Retina (tissue), 1 donor: ENCODE data around the gene OPCML.

ENCODE experiments used
- DNase-seq: peaks from one replicate; pipeline ENCODE4 v3.0.0-alpha.2; 2016

The OPCML gene

DNA sequence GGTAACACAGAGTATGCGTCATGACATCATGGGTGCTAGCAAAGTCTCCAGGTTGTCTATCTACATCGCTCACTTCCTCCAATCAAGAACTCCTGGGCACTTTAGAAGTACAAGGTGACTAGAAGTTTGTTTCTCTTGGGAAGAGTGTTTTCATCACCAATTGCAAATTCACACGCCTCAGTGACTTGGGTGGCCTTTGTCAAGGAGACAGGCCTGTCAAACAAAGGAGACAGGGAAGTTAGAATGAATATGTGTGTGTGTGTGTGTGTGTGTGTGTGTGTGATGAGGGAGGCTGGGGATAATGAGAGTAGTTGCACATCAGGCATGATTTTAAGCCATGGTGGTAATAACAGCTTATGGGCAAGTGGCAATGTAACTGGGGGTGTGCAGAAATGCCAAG, 953.2 kb downstream of the OPCML start:
- no peak for DNase-seq

DNA sequence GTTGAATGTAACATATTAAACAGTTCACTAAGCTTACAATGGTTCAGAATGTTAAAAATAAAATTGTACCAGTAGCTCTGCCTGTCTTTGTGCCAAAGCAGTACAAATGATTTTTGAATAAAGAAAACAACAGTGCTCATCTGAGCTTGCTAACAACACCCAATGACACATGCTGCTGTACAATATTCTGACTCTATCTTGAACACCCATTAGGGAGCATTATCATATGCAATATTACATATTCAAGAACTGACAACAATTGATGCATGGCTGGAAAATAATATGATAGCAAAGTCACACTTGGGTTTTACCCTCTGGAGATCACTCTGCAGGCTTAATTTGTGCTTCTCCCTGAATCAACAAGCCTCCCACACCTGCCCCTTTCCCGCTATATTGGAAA, 953.7 kb downstream of the OPCML start:
- DNase-seq, result no peak

DNA sequence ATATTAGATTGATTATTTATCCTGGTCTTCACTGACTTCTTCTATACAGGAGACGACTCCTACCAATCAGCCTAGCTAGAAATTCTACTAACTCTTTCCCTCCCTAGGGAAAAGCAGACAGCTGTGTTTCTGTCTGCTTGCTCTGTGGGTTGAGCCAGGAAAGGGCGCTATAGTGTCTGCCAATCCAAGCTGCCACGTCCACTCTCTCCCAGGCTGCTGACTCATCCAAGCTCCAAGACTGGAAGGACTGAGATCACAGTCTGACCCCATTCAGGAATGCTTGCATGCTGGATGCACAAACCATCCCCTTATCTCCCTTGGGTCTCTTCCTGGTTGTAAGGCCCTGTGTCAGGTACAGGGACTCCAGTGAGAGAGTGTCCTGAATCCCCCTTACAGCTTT, 955.6 kb downstream of the OPCML start:
- DNase-seq, result no peak

DNA sequence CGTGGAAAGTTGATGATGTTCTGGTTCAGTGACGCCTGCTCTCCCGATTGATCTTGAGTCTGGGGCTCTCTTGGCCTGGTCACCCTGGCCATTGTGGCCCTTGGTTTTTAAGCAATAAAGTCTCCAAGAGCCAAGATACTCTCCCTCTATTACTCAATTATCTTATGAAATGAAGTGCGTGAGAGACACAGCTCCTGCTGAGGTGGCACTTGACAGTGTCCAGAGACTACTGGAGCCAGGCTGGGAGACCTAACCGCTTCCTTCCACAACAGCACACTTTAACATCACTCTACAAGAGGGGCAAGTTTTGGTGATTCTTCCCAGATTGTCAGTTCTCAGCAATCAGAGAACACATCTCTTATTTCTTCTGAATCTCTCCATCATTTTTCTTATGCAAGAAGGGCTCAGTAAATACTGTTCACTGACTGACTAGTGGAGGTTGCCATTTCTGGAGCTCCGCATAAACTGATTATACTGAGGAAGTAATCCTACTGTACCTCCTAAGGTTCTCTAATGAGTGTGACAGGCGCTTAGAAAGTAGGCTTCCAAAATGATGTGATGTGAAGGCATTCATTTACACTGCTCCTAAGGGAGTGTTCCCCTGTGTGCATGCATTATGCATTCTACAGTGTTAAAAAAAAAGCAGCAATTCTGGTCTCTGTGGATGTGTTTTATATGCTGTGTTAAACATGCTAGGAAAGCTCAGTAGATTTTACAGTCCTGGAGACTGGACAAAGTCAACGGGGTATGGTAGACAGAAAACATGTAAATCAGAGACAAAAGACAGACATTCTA, 968.0 kb downstream of the OPCML start:
- no peak for DNase-seq

DNA sequence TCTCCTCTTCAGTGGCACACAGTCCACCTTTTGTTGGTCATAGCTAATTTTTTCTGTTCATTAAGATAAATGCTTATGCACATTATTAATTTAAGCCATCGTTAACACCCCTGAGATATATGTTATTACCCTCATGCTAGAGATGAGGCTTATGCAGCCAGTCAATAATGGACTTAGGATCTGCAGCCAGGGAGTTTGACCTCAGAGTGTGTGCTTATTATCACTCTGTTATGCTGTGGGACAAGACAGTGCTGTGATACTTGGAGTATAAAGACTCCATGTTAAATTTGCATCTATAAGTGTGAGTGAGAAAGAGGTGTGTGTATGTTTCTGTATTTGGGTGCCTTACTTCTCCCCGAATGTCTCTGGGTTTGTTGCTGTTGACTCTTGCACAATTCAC, 969.3 kb downstream of the OPCML start:
- no peak for DNase-seq

DNA sequence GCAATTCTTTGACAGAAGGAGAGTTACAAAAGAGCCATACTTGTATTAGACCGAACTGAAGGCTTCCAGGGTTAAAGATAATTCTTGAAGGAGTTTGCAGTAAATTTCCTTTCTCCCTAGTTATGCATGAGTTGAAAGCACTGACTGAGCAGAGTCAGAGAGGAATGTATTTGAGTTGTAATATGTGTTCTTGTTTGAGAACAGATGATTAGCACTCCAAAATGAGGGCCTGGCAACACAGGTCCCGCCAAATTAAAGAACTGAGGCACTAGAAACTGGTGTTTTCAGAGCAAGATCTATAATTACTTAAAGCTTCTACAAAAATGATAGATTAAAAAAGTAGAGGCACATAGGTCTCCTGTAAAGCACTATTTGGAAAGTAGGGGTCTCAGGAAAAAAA, 970.4 kb downstream of the OPCML start:
- DNase-seq, result no peak

DNA sequence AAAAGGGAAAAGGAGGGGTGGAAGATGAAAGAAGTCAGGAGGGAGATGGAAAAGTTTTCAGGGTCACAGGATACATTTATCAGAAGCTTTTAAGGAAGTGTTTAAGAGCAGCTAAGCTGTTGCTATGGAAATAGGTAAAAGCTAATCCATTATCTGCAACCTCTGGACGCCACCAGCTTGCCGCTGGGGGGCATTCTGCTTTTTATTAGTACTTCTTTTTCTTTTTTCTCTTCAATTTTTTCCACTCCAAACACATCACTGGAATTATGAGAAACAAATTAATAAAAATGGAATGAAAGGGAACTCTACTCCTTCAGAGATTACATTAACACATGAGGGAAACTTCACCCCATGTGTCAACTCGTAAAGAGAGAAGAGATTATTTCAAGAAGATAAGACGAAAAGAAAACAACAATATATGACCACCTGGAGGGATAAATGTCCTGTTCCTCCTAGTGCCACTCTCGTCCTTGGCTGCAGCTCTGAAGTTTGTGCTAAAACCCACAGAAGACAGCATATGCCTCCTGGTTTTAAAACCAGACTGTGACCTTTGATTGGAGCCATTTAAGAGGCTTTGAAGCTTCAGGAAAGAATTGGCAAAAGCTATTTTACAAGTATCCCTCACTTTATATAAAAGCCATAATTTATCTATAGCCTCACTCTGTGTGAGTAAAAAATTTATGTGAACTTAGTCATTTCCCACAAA, 972.8 kb downstream of the OPCML start:
- DNase-seq, result peak; percentile 47

DNA sequence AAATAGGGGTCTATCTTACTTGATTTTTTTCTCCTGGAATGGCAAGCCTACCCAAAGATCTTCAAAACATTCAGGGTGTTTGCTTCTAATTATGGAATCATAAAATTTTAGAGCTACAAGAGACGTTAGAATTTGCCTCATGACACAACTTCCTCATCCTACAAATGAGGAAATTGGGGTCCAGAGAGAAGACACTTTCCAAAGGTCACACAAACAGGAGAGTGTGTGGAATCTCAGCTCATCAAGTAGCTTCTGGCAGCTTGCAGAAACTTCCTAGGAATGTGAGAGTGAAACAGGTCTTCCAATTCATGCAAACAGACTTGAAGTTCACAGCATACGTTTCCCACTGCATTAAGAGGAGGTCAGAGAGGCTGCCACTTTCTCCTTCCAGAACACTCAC, 976.0 kb downstream of the OPCML start:
- no peak for DNase-seq

DNA sequence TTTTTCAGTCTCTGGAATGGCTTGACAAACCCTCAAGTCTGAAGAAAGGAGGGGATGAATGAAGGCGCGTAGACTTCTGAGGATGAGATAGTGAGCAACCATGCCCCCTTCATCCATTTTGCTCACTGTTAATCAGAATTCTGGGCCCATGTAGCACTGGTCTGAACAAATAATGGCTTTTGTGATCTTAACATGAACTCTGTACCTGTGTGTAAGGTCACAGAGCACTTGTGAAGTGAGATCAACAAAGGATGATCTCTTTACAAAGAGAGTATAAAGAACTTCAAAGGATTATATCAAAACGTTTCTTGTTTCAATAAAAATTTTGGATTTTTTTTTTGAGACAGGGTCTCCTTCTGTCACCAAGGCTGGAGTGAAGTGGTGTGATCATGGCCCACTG, 976.7 kb downstream of the OPCML start:
- no peak for DNase-seq

DNA sequence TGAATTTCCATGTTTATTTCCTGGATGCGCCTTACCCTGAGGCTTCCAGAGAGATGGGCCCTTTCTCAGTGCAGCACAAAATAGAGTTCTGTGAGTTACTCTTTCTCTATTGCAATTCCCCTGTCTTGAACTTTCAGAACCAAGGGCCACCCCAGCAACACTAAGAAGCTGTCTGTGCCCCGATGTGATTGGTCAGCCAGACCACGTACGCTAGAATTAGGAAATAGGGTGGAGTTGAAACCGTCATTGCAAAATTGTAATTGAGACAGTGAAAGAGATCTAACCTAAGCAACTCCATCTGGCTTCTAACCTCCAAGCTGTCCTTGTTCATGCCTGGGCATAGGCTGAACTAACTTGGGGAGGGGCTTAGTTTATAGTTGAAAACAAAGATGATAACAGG, 981.3 kb downstream of the OPCML start:
- DNase-seq, result no peak

DNA sequence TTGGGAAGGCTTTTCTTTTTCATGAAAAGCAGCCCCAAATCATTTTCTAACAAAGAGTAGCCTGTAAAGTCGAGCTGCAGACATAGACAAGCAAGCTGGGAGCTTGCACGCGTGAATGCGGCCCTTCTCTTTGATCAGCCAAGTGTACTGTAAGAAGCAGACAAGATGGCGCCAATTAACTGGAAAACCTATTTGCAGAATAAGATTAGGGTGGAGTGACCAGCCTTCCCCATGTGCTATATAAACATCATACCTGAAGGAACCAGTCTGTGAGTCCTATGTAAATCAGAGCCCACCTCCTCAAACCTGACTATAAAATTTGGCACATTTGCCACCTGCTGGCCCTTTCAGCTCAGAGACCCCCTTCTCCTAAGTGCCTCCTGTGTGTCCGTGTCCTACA, 982.7 kb downstream of the OPCML start:
- DNase-seq, result peak; percentile 80

DNA sequence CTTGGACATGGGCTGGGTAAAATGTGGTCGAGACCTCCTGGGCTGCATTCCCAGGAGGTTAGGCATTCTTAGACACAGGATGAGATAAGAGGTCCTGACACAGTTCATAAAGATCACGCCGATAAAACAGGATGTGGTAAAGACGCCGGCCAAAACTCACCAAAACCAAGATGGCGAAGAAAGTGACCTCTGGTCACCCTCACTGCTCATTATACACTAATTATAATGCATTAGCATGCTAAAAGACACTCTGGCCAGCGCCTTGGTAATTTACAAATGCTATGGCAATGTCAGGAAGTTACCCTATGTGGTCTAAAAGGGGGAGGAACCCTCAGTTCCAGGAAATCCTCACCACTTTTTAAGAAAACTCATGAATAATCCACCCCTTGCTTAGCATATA, 983.3 kb downstream of the OPCML start:
- no peak for DNase-seq

DNA sequence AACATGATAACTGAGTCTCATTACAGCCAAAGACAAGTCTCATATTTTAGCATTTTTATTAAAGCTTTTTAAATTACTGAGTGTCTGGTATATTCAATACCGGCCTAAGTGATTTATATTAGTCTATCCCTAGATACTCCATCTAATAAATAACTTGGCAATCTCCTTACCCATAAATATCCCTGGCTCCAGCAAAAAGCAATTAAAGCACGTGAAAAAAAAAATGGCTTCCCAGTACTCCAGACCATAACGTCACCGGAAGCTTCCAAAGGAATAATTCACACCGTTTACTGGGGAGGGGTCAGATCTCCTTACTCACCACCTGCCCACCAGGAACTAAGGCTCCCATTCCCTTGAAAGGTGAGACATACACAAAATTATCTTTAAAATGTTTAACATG, 988.3 kb downstream of the OPCML start:
- no peak for DNase-seq

DNA sequence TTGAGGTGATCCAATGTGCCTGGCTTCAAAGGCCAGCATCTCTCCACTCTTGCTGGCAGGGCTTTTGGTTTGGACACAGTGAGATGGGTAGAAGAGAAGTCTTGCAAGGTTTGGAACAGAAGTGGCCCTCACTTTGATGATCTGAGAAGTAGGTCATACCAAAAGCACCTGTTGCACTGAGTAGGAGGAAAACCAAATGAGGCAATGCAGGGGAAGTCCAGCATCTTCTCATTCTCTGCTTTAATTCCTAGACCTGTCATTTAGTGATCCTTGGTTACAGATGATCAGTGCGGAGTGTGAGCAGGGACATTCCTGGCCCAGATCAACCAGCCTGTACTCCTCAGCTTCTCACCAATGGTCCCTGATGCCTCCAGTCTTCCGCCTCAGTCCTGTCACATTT, 990.5 kb downstream of the OPCML start:
- DNase-seq, result no peak

DNA sequence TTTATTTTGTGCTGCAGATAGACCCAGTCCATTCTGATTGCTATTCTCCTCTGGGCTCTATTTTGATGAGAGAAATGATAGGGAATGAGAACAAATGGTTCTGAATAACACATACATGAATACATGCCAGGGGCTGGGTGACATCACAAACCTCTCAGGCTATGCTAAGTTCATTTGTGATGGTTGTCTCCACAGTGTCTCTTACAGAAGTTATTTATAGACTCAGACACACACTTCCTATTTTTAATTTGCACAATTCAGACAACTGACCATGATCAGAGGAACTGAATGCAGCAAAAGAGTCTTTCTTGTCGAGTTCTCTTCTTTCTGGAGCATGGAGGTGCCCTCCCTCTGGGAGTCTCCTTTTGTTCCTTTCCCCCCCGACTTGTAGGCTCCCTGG, 991.7 kb downstream of the OPCML start:
- no peak for DNase-seq

DNA sequence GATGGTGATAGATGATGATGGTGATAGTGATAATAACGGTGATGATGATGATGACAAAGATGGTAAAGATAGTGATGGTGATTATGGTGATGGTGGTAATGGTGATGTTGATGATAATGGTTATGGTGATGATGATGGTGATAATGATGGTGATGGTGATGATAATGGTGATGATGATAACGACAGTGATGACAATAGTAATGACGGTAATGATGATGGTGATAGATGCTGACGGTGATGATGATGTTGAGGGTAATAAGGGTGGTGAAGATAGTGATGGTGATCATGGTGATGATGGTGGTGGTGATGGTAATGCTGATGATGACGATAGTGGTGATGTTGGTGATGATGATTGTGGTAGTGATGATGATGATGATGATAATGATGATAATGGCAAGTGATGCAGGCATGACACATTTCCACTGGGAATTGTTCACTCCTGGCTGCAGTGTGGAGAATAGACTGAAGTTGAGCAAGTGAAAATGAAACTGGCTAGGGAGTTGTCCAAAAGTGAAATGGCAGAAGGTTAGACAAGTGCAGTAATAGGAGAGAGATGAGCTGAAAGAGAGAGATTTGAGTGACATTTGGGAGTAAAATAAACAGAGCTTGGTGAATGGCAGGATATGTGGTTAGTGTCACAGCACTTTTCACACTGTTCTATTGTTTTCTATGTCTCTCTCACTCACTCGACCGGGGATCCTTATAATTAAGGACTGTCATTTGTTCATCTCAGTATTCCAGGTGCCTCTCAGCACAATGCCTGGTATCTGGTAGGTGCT, 992.5 kb downstream of the OPCML start:
- no peak for DNase-seq

DNA sequence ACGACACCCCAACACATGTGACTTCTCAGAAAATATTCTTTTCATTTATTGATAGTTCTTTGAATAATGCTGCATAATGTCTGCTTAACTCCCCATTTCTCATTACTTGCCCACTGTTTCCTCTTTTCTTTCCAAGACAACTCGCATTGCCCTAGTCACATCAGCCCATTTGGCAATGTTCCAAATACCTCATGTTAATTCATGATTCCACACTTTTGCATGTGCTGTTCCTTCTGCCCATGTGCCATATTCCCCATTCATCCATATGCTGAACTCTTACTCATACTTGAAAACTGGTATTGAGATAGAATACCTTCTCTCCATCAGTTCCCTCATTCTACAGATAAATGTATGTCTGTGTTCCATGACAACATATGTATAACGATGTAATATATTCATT, 993.7 kb downstream of the OPCML start:
- DNase-seq, result no peak

DNA sequence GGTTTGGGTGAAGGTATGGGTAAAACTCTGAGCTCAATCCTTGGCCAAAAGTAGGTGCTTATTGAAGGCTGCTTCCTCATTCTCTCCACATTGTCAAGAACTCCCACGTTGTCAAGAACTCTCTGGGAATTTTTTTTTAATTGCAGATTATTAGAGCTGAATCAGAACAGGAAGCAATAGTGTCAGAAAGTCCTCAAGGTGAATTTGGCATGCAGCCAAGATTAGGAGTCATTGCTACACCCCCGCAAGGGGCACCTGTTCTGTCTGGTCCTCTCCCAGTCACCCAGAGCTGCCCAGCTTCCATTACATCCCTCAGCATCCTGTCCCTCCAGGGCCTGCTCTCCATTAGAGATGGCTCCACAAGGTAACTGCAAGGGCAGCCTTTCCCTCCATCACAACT, 996.5 kb downstream of the OPCML start:
- DNase-seq, result no peak

DNA sequence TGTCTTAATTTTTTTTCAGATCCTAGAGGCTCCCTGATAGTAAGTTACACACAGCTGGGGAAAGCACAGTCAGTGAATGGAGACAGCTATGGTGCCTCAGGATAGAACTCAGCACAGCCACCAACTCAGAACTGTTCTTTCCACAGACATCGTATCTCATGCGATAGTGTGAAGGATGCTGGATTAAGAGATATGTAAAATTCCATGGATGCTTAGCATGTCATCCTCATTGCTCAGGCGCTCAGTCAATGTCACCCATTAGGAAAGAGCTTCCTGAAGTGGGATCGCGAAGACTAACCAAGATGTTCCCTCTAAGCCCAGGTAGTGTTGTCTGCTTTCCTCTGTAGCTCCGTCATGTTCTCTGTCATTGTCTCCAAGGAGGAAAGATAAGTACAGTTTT, 1000.4 kb downstream of the OPCML start:
- DNase-seq, result no peak

DNA sequence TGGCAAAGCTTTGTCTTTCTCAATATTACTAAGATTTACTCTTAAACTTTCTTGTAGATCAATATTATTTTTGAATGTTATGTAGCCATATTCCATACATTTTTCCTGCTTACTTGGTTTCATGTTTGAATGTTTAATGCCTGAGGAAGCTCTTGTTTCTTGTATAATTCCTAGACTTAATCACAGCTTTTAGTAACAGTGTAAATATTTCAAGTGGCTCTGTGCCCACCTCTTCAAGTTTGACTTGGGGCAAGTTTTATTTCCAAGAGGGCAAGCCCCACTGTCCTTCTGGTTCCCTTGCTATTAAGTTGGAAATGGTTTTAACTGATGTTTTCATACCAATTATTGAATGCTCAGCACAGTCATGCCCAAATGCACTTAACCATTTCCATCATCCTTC, 1004.1 kb downstream of the OPCML start:
- no peak for DNase-seq

DNA sequence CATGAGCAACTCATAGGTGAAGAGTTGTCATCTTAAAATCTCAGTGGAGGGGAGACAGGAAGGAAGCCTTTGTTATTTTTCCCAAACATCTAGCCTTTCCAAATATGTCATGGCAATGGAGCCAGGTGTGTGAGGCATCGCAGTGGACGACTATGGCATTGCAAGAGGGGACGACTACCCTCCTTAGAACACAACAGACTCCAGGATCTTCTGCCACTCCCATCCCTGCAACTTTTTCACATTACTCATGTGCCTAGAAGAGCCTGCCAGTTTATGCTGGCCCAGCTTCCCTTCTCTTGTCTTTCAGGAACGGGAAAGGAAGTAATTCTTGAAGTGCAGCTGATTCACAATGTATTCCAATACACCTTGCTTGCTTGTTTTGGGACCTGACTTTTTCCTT, 1008.4 kb downstream of the OPCML start:
- no peak for DNase-seq

DNA sequence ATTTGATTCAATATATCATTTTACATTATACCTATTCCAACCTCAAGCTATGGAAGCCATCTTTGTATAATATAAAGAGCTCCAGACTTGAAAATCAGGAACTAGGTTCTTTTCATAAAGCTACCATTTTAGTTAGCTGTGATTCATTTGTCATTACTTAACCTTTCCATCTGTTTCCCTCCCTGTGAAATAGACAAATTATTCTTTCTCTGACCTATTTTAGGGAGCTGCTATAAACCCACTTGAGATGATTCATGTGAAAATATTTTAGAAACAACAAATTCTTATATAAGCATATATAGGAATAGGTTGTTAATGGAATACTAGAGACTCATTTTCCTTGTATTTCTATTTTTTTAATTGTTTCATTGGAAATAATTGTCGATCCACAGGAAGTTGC, 1012.1 kb downstream of the OPCML start:
- DNase-seq, result no peak

DNA sequence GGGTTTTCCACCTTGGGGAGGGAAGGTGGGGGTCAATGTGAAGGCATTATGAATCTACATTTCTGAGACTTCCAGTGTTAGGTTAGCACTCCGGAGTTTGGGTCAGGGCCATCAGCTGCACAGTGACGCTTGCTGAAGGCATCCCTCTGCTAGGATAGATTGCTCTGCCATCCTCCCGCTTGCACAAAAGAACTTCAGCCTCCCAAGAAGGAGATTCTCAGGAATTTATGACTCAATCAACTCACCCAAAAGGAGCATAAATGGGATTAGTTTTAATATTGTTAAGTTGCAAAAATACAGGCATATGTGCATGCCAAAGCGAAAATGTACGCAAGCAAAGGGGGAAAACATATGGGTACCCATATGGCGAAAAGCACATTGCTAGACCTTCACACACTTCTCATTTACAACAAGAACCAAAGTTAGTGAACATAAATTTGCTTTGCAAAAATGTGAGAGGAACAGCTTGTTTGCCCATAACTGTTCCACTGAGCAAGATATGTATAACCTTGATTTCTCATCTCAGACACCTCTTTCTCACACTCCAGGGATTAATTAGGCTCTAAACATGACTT, 1013.0 kb downstream of the OPCML start:
- no peak for DNase-seq
